ENCODE results near the gene IPO4. TPM values are rescaled to one million over a fixed set of nuclear protein-coding genes. Genes with fewer than 3 reads are reported as not detected.

The IPO4 gene
- total and polyA plus RNA-seq, 2 of the 13 experiments (the other 11 are each of a cell fraction or from before 2014, with no cell fraction given) = 39.0 to 179 TPM

DNA sequence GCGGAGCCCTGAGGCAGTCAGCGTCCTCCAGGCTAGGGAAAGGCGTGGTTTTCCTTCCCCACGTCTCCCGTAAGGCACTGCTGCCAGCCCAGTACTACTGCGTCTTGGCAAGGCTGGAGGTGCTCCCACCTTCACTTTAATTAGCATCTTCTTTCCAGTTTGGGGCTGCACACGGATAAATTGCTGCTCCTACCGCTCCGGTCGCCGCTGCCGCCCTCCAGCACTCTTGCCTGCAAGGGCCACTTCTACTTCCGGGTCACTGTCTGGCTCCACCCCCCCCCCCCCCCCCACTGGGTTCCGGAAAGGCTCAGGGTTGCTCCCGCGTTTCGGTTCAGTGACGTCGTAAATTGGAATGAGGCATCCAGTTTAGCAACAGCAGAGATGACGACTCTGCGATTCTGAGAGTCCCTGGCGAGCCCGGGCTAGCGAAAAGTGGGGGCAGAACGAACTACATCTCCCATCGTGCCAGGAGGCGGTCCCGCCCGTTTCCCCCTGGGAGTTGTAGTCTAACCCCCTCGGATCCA is 43.6 kb upstream of the IPO4 start, which contains the start of gene NEDD8 (continued):
- TF ChIP-seq, protein P1, sequence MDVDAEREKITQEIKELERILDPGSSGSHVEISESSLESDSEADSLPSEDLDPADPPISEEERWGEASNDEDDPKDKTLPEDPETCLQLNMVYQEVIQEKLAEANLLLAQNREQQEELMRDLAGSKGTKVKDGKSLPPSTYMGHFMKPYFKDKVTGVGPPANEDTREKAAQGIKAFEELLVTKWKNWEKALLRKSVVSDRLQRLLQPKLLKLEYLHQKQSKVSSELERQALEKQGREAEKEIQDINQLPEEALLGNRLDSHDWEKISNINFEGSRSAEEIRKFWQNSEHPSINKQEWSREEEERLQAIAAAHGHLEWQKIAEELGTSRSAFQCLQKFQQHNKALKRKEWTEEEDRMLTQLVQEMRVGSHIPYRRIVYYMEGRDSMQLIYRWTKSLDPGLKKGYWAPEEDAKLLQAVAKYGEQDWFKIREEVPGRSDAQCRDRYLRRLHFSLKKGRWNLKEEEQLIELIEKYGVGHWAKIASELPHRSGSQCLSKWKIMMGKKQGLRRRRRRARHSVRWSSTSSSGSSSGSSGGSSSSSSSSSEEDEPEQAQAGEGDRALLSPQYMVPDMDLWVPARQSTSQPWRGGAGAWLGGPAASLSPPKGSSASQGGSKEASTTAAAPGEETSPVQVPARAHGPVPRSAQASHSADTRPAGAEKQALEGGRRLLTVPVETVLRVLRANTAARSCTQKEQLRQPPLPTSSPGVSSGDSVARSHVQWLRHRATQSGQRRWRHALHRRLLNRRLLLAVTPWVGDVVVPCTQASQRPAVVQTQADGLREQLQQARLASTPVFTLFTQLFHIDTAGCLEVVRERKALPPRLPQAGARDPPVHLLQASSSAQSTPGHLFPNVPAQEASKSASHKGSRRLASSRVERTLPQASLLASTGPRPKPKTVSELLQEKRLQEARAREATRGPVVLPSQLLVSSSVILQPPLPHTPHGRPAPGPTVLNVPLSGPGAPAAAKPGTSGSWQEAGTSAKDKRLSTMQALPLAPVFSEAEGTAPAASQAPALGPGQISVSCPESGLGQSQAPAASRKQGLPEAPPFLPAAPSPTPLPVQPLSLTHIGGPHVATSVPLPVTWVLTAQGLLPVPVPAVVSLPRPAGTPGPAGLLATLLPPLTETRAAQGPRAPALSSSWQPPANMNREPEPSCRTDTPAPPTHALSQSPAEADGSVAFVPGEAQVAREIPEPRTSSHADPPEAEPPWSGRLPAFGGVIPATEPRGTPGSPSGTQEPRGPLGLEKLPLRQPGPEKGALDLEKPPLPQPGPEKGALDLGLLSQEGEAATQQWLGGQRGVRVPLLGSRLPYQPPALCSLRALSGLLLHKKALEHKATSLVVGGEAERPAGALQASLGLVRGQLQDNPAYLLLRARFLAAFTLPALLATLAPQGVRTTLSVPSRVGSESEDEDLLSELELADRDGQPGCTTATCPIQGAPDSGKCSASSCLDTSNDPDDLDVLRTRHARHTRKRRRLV (CRISPR knock-in tag; IDR thresholded peaks at IDR 0.05) = peak; percentile 98
- TF ChIP-seq, protein P2, sequence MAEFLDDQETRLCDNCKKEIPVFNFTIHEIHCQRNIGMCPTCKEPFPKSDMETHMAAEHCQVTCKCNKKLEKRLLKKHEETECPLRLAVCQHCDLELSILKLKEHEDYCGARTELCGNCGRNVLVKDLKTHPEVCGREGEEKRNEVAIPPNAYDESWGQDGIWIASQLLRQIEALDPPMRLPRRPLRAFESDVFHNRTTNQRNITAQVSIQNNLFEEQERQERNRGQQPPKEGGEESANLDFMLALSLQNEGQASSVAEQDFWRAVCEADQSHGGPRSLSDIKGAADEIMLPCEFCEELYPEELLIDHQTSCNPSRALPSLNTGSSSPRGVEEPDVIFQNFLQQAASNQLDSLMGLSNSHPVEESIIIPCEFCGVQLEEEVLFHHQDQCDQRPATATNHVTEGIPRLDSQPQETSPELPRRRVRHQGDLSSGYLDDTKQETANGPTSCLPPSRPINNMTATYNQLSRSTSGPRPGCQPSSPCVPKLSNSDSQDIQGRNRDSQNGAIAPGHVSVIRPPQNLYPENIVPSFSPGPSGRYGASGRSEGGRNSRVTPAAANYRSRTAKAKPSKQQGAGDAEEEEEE (CRISPR knock-in tag; IDR thresholded peaks at IDR 0.05; ENCODE audit: borderline replicate concordance) = no peak
- TF ChIP-seq ARHGAP35 (CRISPR knock-in tag; IDR thresholded peaks at IDR 0.05; ENCODE audit: borderline replicate concordance) = no peak; the same call in 1 of the 2 replicates
- TF ChIP-seq THAP7 (CRISPR knock-in tag; IDR thresholded peaks at IDR 0.05) = no peak
- TF ChIP-seq, protein P3, sequence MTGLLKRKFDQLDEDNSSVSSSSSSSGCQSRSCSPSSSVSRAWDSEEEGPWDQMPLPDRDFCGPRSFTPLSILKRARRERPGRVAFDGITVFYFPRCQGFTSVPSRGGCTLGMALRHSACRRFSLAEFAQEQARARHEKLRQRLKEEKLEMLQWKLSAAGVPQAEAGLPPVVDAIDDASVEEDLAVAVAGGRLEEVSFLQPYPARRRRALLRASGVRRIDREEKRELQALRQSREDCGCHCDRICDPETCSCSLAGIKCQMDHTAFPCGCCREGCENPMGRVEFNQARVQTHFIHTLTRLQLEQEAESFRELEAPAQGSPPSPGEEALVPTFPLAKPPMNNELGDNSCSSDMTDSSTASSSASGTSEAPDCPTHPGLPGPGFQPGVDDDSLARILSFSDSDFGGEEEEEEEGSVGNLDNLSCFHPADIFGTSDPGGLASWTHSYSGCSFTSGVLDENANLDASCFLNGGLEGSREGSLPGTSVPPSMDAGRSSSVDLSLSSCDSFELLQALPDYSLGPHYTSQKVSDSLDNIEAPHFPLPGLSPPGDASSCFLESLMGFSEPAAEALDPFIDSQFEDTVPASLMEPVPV (CRISPR knock-in tag; IDR thresholded peaks at IDR 0.05) = peak; percentile 33; the same call in 1 of the 2 replicates
- TF ChIP-seq SMAD1 (CRISPR knock-in tag; IDR thresholded peaks at IDR 0.05; ENCODE audit: borderline replicate concordance, low read depth) = no peak
- TF ChIP-seq PPARG (CRISPR knock-in tag; conservative IDR thresholded peaks at IDR 0.05) = peak; percentile 51
- peak; percentile 48; the same call in 1 of the 2 replicates for TF ChIP-seq SP5 (CRISPR knock-in tag; IDR thresholded peaks at IDR 0.05; ENCODE audit: borderline replicate concordance, low read depth)
- TF ChIP-seq BHLHE40 (IDR thresholded peaks at IDR 0.05; ENCODE audit: low read length) = 0 out of 2 replicates have a peak, but pooled peaks have one; percentile 11
- TF ChIP-seq AGO1 (IDR thresholded peaks at IDR 0.05; ENCODE audit: low read depth, low read length, poor library complexity, severe bottlenecking) = peak; percentile 84
- no peak for TF ChIP-seq AKAP8 (CRISPR knock-in tag; IDR thresholded peaks at IDR 0.05)
- peak; percentile 73 for TF ChIP-seq SIX4 (CRISPR knock-in tag; IDR thresholded peaks at IDR 0.05)
- no peak; the same call in 1 of the 2 replicates for TF ChIP-seq MTA1 (CRISPR knock-in tag; IDR thresholded peaks at IDR 0.05; ENCODE audit: borderline replicate concordance)
- peak; percentile 95 for TF ChIP-seq MED8 (CRISPR knock-in tag; IDR thresholded peaks at IDR 0.05; ENCODE audit: insufficient replicate concordance)
- no peak for TF ChIP-seq IKZF1 (IDR thresholded peaks at IDR 0.05)

Data from HepG2 (cell line).